Tibial nerve (tissue), 4 donors: ENCODE results near the gene RPS19BP1. TPM values are rescaled to one million over a fixed set of nuclear protein-coding genes. Genes with fewer than 3 reads are reported as not detected.
"Not testable (repeated sequence)": the region's sequence is repeated elsewhere in the genome, so short reads cannot be mapped to it uniquely, and the experiment has no call there.

Experiments
- DNase-seq, 2 donors: peaks; one replicate each; pipeline ENCODE4 v3.0.0-alpha.2; 2019; ENCODE audit warnings: low spot score in 2 of 2
- H3K27ac ChIP-seq, 4 donors: fragments of 200-600 bp; sonication (generic) in 3 of 4; one replicate each; pipeline ENCODE4 v1.5.1; 2017 to 2019; ENCODE audit warnings: mild to moderate bottlenecking in 1 of 4
- H3K27me3 ChIP-seq, 2 donors: fragments of 200-600 bp; sonication (generic) in 1 of 2; one replicate each; pipeline versions ENCODE4 v1.5.1 to v1.6.0; 2017 to 2019
- H3K36me3 ChIP-seq, 3 donors: fragments of 200-600 bp; sonication (generic); one replicate each; pipeline ENCODE4 v1.5.1; 2018 to 2019
- H3K4me1 ChIP-seq, 4 donors: fragments of 200-600 bp; sonication (generic) in 3 of 4; one replicate each; pipeline ENCODE4 v1.5.1; 2017 to 2019
- H3K4me3 ChIP-seq, 4 donors: fragments of 200-600 bp; sonication (generic) in 3 of 4; one replicate each; pipeline ENCODE4 v1.5.1; 2017 to 2019; ENCODE audit warnings: mild to moderate bottlenecking in 1 of 4, moderate library complexity in 1 of 4
- H3K9me3 ChIP-seq, 4 donors: fragments of 200-600 bp; sonication (generic) in 3 of 4; one replicate each; pipeline ENCODE4 v1.5.1; 2017 to 2019
- EP300 ChIP-seq, 2 donors: sonication (generic); formaldehyde crosslinking; IDR thresholded peaks; one replicate each; pipeline ENCODE4 v1.6.1; 2017; ENCODE audit warnings: antibody characterized with exemption in 2 of 2, mild to moderate bottlenecking in 1 of 2
- POLR2A ChIP-seq, 2 donors: fragments of 450-650 bp; IDR thresholded peaks; one replicate each; pipeline ENCODE4 v1.6.1; 2017; ENCODE audit warnings: antibody characterized with exemption in 2 of 2, mild to moderate bottlenecking in 2 of 2, moderate library complexity in 2 of 2
- WGBS, 2 donors: methylation state at CpG; one replicate each; pipeline ENCODE4 v1.1.5; 2018; 5-methylcytosine and 5-hydroxymethylcytosine counted together
- total RNA-seq, 4 donors: library from RNA; depleted of rRNA; stranded (reverse); fragments of >200 nt; gene quantifications; one replicate each; pipeline ENCODE4 v1.1.0, GENCODE V29; 2016
- TF ChIP-seq, protein P1 (sequence below), 5 experiments: fragments of 200-600 bp in 3 of 5; fragments of 450-650 bp in 2 of 5; sonication (generic) in 3 of 5; IDR thresholded peaks; one replicate each; pipeline ENCODE4 v1.5.1; 2016 to 2019; ENCODE audit warnings: antibody characterized with exemption in 5 of 5, mild to moderate bottlenecking in 3 of 5, moderate library complexity in 2 of 5

RPS19BP1 gene
- total RNA-seq, 4 donors from 2014 or later = 178 to 206 (median 197) TPM

DNA sequence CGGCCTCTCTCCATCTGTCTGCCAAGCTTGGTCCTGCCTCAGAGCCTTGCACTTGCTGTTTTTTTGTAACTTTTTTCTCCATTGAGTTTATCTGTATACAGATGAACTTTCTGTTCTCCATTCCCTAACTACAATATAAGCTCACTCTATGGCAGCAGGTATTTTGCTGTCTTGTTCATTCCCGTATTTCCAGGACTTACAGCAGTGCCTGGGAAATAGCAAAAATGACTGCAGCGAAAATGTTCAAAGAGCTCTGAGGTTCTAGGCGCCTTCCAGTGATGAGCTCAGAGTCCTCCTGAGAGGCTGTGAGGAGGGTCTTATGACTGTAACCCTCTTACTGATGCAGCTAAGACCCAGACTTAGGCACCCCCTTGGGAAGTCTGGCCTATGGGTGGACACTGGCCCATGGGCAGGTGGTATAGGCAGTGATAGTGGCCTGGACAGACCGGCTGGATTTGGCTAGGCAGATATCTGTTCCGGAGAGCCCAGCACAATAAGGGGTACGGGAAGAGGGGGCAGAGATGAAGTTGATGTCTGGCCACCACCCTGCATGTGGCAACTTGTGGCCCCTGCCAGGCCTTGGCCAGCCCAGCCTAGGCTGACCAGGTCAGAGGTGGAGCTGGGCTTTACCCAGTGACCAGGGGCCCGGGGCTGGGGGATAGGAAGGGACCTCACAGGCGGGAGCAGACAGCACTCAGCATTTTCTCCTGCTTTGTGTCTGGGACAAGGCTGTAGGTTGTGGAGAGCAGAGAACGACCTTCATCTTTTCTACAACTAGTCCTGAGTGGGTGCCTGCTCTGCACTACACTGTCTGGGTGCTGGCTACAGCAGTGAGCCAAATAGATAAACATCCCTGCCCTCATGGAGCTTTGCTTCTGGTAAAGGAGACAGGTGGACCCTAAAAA, 7.5 kb downstream of the RPS19BP1 start:
- H3K4me1 ChIP-seq = peaks cover 0 to 85% (median 69%) of the 10 kb centered on the region in 4 donors
- no peak for DNase-seq
- WGBS, 2 donors = 64 to 67% methylated on average over 9 to 10 of the region's 10 CpGs

DNA sequence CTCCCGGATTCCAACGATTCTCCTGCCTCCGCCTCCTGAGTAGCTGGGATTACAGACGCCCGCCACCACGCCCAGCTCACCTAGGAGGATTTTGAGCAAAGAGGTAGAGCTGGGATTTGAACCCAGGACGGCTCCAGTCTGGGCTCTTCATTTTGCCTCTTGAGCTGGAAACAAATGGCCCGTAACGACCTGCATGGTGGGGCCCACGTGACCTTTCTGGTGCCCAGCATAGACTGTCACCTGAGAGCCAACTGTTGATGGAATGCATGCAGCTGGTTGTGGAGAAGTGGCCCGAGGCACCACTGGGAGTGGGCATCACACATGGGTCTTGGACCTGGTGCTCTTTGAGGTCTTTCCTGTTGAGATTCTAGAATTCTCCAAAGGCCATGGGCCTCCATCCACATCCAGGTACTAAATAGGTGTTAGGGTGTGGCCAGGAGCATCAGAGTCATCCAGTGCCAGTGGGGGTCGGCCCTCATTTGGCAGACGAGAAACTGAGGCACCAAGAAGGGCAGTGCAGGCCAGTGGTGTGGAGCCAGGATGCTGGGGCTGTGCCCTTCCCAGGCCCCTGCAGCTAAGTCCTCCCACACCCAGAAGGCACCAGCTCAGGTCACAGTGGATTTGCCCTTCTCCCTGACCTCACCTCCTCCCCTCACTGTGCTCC, 8.3 kb downstream of the RPS19BP1 start:
- no peaks in the 10 kb centered on the region for H3K9me3 ChIP-seq
- peaks cover 0 to 62% (median 13%) of the 10 kb centered on the region in 3 donors for H3K36me3 ChIP-seq
- no peak overlapping the region for H3K4me3 ChIP-seq
- peaks cover 0 to 79% (median 62%) of the 10 kb centered on the region in 4 donors for H3K4me1 ChIP-seq
- 55 to 64% methylated on average over 10 to 13 of the region's 13 CpGs for WGBS, 2 donors
- no peaks in the 10 kb centered on the region for H3K27me3 ChIP-seq
- H3K27ac ChIP-seq = peak overlapping the region in 3 of 4 donors; percentile 46 to 100 (median 98)
- DNase-seq = no peak
- TF ChIP-seq EP300 (IDR thresholded peaks at IDR 0.05) = no peak
- TF ChIP-seq, protein P1, sequence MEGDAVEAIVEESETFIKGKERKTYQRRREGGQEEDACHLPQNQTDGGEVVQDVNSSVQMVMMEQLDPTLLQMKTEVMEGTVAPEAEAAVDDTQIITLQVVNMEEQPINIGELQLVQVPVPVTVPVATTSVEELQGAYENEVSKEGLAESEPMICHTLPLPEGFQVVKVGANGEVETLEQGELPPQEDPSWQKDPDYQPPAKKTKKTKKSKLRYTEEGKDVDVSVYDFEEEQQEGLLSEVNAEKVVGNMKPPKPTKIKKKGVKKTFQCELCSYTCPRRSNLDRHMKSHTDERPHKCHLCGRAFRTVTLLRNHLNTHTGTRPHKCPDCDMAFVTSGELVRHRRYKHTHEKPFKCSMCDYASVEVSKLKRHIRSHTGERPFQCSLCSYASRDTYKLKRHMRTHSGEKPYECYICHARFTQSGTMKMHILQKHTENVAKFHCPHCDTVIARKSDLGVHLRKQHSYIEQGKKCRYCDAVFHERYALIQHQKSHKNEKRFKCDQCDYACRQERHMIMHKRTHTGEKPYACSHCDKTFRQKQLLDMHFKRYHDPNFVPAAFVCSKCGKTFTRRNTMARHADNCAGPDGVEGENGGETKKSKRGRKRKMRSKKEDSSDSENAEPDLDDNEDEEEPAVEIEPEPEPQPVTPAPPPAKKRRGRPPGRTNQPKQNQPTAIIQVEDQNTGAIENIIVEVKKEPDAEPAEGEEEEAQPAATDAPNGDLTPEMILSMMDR (IDR thresholded peaks at IDR 0.05) = no peak
- no peak for TF ChIP-seq POLR2A (IDR thresholded peaks at IDR 0.05)

More for the DNA sequence above, 7.5 kb downstream of the RPS19BP1 start:
- TF ChIP-seq, protein P1 (IDR thresholded peaks at IDR 0.05) = no peak
- no peak for TF ChIP-seq EP300 (IDR thresholded peaks at IDR 0.05)
- no peak for TF ChIP-seq POLR2A (IDR thresholded peaks at IDR 0.05)
- Histone ChIP-seq H3K9me3 (no peaks in the 10 kb centered on the region), H3K27me3 (no peaks in the 10 kb centered on the region), H3K36me3 (peaks cover 0 to 65% (median 13%) of the 10 kb centered on the region in 3 donors), H3K27ac (peak overlapping the region in 2 of 4 donors; percentile 42 to 98), H3K4me3 (no peak overlapping the region)

DNA sequence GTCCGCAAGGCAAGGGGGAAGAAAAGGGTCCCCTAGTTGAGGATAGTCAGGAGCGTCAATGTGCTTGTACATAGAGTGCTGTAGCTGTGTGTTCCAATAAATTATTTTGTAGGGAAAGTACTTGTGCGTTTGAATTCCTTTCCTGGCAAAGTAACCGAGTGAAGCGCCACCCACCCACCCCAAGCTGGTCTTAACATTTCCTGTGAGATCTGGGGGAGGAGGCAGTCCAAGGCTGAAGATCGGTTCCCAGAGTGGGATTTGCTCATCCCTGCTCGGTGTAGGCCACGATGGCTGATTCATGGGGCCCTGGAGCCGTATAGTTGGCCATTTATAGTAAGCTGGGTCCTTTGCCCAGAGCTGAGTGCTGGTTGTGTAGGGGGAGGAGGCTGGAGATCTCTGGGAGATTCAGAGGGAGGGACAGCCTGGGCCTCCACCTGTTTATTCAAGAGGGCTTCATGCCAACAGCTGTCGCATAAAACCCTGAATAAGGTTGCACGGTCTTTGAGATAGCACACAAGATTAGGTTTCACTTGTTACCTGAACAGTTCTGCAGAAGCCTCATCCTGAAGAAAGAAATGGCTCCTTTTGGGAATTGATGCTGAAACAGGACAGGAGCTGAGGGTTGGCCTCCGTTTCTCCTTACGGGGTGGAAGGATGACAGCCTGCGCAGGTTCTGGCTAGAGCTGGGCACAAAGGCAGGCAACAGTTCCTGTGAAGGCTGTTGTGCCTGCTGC, 9.8 kb downstream of the RPS19BP1 start:
- TF ChIP-seq EP300 (IDR thresholded peaks at IDR 0.05) (peak in 1 of 2 donors; percentile 68), POLR2A (IDR thresholded peaks at IDR 0.05) (no peak)
- Histone ChIP-seq H3K4me1 (peaks cover 0 to 78% (median 60%) of the 10 kb centered on the region in 4 donors), H3K27ac (peak overlapping the region; percentile 97 to 100 (median 98)), H3K9me3 (no peaks in the 10 kb centered on the region), H3K36me3 (peaks cover 0 to 50% (median 13%) of the 10 kb centered on the region in 3 donors), H3K4me3 (peak overlapping the region; percentile 86 to 98 (median 91)), H3K27me3 (no peaks in the 10 kb centered on the region)
- DNase-seq = no peak
- 9% methylated on average over 12 to 14 of the region's 14 CpGs for WGBS, 2 donors

DNA sequence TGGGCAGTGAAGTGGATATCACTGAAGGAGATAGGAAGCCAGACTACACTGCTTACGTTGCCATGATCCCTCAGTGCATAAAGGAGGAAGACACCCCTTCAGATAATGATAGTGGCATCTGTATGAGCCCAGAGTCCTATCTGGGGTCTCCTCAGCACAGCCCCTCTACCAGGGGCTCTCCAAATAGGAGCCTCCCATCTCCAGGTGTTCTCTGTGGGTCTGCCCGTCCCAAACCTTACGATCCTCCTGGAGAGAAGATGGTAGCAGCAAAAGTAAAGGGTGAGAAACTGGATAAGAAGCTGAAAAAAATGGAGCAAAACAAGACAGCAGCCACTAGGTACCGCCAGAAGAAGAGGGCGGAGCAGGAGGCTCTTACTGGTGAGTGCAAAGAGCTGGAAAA, 10.5 kb downstream of the RPS19BP1 start:
- peaks cover 0 to 72% (median 56%) of the 10 kb centered on the region in 4 donors for H3K4me1 ChIP-seq
- not testable (repeated sequence) for H3K27me3 ChIP-seq, DNase-seq, H3K9me3 ChIP-seq
- H3K27ac ChIP-seq = peak overlapping the region; percentile 97 to 100 (median 98)
- peaks cover 0 to 54% (median 13%) of the 10 kb centered on the region in 3 donors for H3K36me3 ChIP-seq
- WGBS, 2 donors = 15% methylated on average over 5 of the region's 5 CpGs
- H3K4me3 ChIP-seq = peak overlapping the region; percentile 86 to 98 (median 91)

DNA sequence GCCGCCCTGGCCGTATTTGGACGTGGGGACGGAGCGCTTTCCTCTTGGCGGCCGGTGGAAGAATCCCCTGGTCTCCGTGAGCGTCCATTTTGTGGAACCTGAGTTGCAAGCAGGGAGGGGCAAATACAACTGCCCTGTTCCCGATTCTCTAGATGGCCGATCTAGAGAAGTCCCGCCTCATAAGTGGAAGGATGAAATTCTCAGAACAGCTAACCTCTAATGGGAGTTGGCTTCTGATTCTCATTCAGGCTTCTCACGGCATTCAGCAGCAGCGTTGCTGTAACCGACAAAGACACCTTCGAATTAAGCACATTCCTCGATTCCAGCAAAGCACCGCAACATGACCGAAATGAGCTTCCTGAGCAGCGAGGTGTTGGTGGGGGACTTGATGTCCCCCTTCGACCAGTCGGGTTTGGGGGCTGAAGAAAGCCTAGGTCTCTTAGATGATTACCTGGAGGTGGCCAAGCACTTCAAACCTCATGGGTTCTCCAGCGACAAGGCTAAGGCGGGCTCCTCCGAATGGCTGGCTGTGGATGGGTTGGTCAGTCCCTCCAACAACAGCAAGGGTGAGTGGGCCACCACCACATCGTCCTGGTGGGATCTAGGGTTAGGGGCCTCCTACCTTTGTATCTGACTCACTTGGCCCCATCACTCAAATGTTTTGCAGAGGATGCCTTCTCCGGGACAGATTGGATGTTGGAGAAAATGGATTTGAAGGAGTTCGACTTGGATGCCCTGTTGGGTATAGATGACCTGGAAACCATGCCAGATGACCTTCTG, 11.3 kb downstream of the RPS19BP1 start:
- TF ChIP-seq, protein P1 (IDR thresholded peaks at IDR 0.05) = peak in 1 of 5 experiments; percentile 5
- H3K9me3 ChIP-seq, DNase-seq: not testable (repeated sequence)

More for the DNA sequence above, 11.3 kb downstream of the RPS19BP1 start:
- Histone ChIP-seq H3K27ac (peak overlapping the region; percentile 97 to 100 (median 98)), H3K4me3 (peak overlapping the region; percentile 86 to 98 (median 91)), H3K36me3 (peaks cover 0 to 61% (median 13%) of the 10 kb centered on the region in 3 donors), H3K4me1 (peaks cover 0 to 66% (median 53%) of the 10 kb centered on the region in 4 donors)
- H3K27me3 ChIP-seq = not testable (repeated sequence)
- 2 to 4% methylated on average over 16 to 21 of the region's 28 CpGs for WGBS, 2 donors
